Mammary epithelial cell (primary cell): ENCODE results near the gene SMAD4.

Experiments
- EZH2 ChIP-seq: IDR thresholded peaks from 2 replicates; pipeline ENCODE4 v1.6.1; 2012; ENCODE audit warnings: low read length, inconsistent platforms, borderline replicate concordance
- TF ChIP-seq, protein P1 (sequence below), 2 donors: IDR thresholded peaks in 1 of 2; conservative IDR thresholded peaks in 1 of 2; 2 replicates each; pipeline ENCODE4 v1.5.1; 2011 to 2012; ENCODE audit warnings: inconsistent platforms in 2 of 2, low read length in 2 of 2, mild to moderate bottlenecking in 2 of 2, control low read depth in 1 of 2, low read depth in 1 of 2; ENCODE audit not compliant: insufficient read depth in 1 of 2; ENCODE audit errors: extremely low read depth in 1 of 2

DNA sequence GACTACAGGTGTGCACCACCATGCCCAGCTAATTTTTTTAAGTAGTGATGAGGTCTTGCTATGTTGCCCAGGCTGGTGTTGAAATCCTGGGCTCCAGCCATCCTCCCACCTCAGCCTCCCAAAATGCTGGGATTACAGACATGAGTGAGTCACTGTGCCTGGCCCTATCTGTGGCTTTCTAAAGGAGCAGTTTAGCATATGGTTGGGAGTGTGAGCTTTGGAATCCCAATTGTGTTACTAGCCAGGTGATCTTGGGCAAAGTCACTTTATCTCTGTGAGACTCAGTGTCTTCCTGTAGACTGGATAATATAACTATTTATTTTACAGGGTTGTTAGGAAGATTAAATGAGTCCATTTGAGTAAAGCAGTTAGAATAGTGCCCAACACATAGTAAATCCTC, 19.8 kb upstream of the SMAD4 start:
- TF ChIP-seq, protein P1, sequence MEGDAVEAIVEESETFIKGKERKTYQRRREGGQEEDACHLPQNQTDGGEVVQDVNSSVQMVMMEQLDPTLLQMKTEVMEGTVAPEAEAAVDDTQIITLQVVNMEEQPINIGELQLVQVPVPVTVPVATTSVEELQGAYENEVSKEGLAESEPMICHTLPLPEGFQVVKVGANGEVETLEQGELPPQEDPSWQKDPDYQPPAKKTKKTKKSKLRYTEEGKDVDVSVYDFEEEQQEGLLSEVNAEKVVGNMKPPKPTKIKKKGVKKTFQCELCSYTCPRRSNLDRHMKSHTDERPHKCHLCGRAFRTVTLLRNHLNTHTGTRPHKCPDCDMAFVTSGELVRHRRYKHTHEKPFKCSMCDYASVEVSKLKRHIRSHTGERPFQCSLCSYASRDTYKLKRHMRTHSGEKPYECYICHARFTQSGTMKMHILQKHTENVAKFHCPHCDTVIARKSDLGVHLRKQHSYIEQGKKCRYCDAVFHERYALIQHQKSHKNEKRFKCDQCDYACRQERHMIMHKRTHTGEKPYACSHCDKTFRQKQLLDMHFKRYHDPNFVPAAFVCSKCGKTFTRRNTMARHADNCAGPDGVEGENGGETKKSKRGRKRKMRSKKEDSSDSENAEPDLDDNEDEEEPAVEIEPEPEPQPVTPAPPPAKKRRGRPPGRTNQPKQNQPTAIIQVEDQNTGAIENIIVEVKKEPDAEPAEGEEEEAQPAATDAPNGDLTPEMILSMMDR (conservative IDR thresholded peaks at IDR 0.05 in 1 of 2, IDR thresholded peaks at IDR 0.05 in 1 of 2; ENCODE audit: extremely low read depth in 1 of 2, insufficient read depth in 1 of 2, low read depth in 1 of 2, low read length in 2 of 2) = no peak
- TF ChIP-seq EZH2 = no peak
